ENCODE results near the gene BTBD16. TPM values are rescaled to one million over a fixed set of nuclear protein-coding genes. Genes with fewer than 3 reads are reported as not detected.

Gene BTBD16
- total RNA-seq, 1 experiment from 2014 or later: not detected

DNA sequence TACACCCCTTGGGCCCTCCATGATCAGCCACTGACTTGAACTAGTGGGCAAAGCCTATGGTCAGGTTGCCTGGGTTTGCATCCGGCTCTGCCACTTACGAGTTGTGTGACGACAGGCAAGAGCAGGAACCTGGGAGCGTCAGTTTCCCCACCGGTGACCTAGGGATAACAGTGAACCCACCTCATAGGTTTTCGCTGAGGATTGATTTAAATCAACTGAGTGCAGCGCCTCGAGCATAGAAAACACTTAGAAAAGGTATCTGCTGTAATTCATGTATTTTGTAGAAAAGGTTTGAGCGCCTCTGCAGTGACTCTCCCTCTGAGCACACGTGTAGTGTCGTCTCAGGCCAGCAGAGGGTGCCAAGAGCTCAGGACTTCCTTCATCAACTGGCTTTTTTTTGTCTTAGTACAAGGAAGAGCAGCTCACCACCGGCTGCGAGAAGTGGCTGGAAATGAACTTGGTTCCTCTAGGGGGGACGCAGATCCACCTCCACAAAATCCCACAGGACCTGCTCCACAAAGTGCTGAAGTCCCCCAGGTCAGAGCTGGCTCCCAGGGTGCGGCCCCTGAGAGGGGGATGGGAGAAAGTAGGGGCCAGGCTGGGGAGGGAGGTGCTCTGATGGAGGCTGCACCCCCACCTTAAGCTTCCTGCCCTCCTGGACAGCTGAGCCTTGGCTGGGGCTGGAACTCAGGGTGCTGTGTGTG is 27.7 kb downstream of the BTBD16 start:
- H2AFZ ChIP-seq (ENCODE audit: low read length): peak overlapping the region; percentile 50
- no peak overlapping the region for H3K27ac ChIP-seq (ENCODE audit: insufficient read length, low read depth, low read length)
- peaks cover 0 to 2% of the 10 kb centered on the region in 2 experiments; a peak in 2 of 5 replicates for H3K9me3 Mint-ChIP-seq
- H3K9ac ChIP-seq (ENCODE audit: extremely low read depth, insufficient read length, low read length): no peak overlapping the region
- peak; percentile 76 for DNase-seq
- no peaks in the 10 kb centered on the region for H3K27me3 ChIP-seq (ENCODE audit: insufficient read depth, low read length)
- H3K4me1 Mint-ChIP-seq: peaks cover 14 to 17% of the 10 kb centered on the region in 2 experiments
- H2AK5ac ChIP-seq (ENCODE audit: insufficient read length, low read length): no peak overlapping the region
- no peak overlapping the region for H2BK5ac ChIP-seq (ENCODE audit: insufficient read length, low read length)
- no peak overlapping the region for H2BK20ac ChIP-seq (ENCODE audit: low read depth, low read length, poor library complexity, severe bottlenecking)
- no peak overlapping the region for H2BK15ac ChIP-seq (ENCODE audit: low read depth, low read length)
- H3K23ac ChIP-seq (ENCODE audit: insufficient read length, low read depth, low read length): no peak overlapping the region
- no peak overlapping the region for H2BK12ac ChIP-seq (ENCODE audit: insufficient read length, low read depth, low read length)
- no peaks in the 10 kb centered on the region for H3K9me3 ChIP-seq (ENCODE audit: control insufficient read depth, low read depth, low read length)
- TF ChIP-seq, protein P1, sequence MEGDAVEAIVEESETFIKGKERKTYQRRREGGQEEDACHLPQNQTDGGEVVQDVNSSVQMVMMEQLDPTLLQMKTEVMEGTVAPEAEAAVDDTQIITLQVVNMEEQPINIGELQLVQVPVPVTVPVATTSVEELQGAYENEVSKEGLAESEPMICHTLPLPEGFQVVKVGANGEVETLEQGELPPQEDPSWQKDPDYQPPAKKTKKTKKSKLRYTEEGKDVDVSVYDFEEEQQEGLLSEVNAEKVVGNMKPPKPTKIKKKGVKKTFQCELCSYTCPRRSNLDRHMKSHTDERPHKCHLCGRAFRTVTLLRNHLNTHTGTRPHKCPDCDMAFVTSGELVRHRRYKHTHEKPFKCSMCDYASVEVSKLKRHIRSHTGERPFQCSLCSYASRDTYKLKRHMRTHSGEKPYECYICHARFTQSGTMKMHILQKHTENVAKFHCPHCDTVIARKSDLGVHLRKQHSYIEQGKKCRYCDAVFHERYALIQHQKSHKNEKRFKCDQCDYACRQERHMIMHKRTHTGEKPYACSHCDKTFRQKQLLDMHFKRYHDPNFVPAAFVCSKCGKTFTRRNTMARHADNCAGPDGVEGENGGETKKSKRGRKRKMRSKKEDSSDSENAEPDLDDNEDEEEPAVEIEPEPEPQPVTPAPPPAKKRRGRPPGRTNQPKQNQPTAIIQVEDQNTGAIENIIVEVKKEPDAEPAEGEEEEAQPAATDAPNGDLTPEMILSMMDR (conservative IDR thresholded peaks at IDR 0.05): peak; percentile 95
- peak overlapping the region; percentile 70; the same call in 1 of the 2 replicates for H3K14ac ChIP-seq (ENCODE audit: insufficient read depth, low read length)
- no peak overlapping the region for H3T11ph ChIP-seq (ENCODE audit: low read length)
- H4K20me1 ChIP-seq (ENCODE audit: control insufficient read depth, insufficient read depth, insufficient read length): no peaks in the 10 kb centered on the region
- H3K27ac Mint-ChIP-seq: peak overlapping the region in 1 of 3 experiments; percentile 45; a peak in 2 of 7 replicates
- H3K4me1 ChIP-seq (ENCODE audit: insufficient read depth, low read length): no peaks in the 10 kb centered on the region
- H2BK120ac ChIP-seq (ENCODE audit: low read depth, low read length, poor library complexity, severe bottlenecking): no peak overlapping the region
- no CpG with 5 or more reads among the region's 15 CpGs for WGBS (ENCODE audit: extremely low coverage, insufficient read length, low lambda C conversion rate)
- H3K18ac ChIP-seq (ENCODE audit: insufficient read length, low read depth, low read length): peak overlapping the region; percentile 40
- no peak overlapping the region for H4K5ac ChIP-seq (ENCODE audit: insufficient read length, low read depth, low read length)
- H3K79me2 ChIP-seq (ENCODE audit: insufficient read depth, low read length): no peaks in the 10 kb centered on the region
- H3K4ac ChIP-seq (ENCODE audit: low read depth, low read length): no peak overlapping the region
- H3K56ac ChIP-seq (ENCODE audit: insufficient read length, low read depth, low read length): no peak overlapping the region
- no peak overlapping the region; a peak in 1 of 5 replicates for H3K4me3 Mint-ChIP-seq
- no peaks in the 10 kb centered on the region for H3K23me2 ChIP-seq (ENCODE audit: insufficient read length, low read depth, low read length, poor library complexity, severe bottlenecking)
- H4K8ac ChIP-seq (replicated peaks; ENCODE audit: insufficient read length, low read depth, low read length): no peak overlapping the region
- H3K36me3 Mint-ChIP-seq (ENCODE audit: insufficient read depth in 1 of 3, low read depth in 3 of 3): no peaks in the 10 kb centered on the region
- H3K4me2 ChIP-seq (ENCODE audit: insufficient read depth, insufficient read length, low read length): peak overlapping the region; percentile 3
- peaks cover 3% of the 10 kb centered on the region; the same call in 1 of the 2 replicates for H3K27me3 Mint-ChIP-seq (ENCODE audit: low read depth)
- no peaks in the 10 kb centered on the region for H3K79me1 ChIP-seq (ENCODE audit: insufficient read depth, low read depth, low read length, poor library complexity, severe bottlenecking)
- no peak overlapping the region for H4K91ac ChIP-seq (ENCODE audit: insufficient read length, low read depth, low read length)
